Peyer's patch (tissue), 4 donors: ENCODE data around the gene ANKRD2. TPM values are rescaled to one million over a fixed set of nuclear protein-coding genes. Genes with fewer than 3 reads are reported as not detected.
A peak's percentile ranks its signal among the peaks of the same experiment; 100 is the strongest.

Experiments
- DNase-seq, 3 donors: peaks; one replicate each; pipeline ENCODE4 v3.0.0-alpha.2; 2017 to 2019
- H3K27ac ChIP-seq, 4 donors: fragments of 200-600 bp; sonication (generic); one replicate each; pipeline ENCODE4 v1.5.1; 2016 to 2019
- H3K27me3 ChIP-seq, 2 donors: fragments of 200-600 bp; sonication (generic); one replicate each; pipeline ENCODE4 v1.5.1; 2019
- H3K36me3 ChIP-seq, 3 donors: fragments of 200-600 bp; sonication (generic); one replicate each; pipeline ENCODE4 v1.5.1; 2016 to 2019
- H3K4me1 ChIP-seq, 4 donors: fragments of 200-600 bp; sonication (generic); one replicate each; pipeline ENCODE4 v1.5.1; 2016 to 2019
- H3K4me3 ChIP-seq, 4 donors: fragments of 200-600 bp; sonication (generic); 1 replicate in 3 of 4; 2 replicates in 1 of 4; pipeline ENCODE4 v1.5.1; 2016 to 2019; ENCODE audit warnings: mild to moderate bottlenecking in 1 of 4
- H3K9me3 ChIP-seq, 4 donors: fragments of 200-600 bp; sonication (generic); one replicate each; pipeline ENCODE4 v1.5.1; 2016 to 2019; ENCODE audit warnings: mild to moderate bottlenecking in 1 of 4
- CTCF ChIP-seq, 6 experiments: fragments of 450-650 bp in 4 of 6; fragments of 200-600 bp in 2 of 6; sonication (generic) in 1 of 6; IDR thresholded peaks; one replicate each; pipeline ENCODE4 v1.5.1; 2017 to 2019; ENCODE audit warnings: antibody characterized with exemption in 6 of 6, mild to moderate bottlenecking in 3 of 6, moderate library complexity in 1 of 6
- POLR2A ChIP-seq, 2 donors: fragments of 450-650 bp; IDR thresholded peaks; one replicate each; pipeline ENCODE4 v1.5.1; 2017; ENCODE audit warnings: antibody characterized with exemption in 2 of 2, mild to moderate bottlenecking in 2 of 2, moderate library complexity in 2 of 2
- total RNA-seq, 4 donors: library from RNA; depleted of rRNA; stranded (reverse); fragments of >200 nt; gene quantifications; one replicate each; pipeline ENCODE4 v1.1.0, GENCODE V29; 2016

Gene ANKRD2
- total RNA-seq, 4 donors from 2014 or later = not detected

GRCh38 chr10:97601268-97602215, 29.0 kb downstream of the ANKRD2 start:
- no peak for DNase-seq
- H3K27ac ChIP-seq = no peak overlapping the region
- no peaks in the 10 kb centered on the region for H3K4me1 ChIP-seq
- no peak overlapping the region for H3K4me3 ChIP-seq
- H3K27me3 ChIP-seq = no peaks in the 10 kb centered on the region
- H3K9me3 ChIP-seq = no peaks in the 10 kb centered on the region
- no peaks in the 10 kb centered on the region for H3K36me3 ChIP-seq
- TF ChIP-seq CTCF (IDR thresholded peaks at IDR 0.05) (no peak), POLR2A (IDR thresholded peaks at IDR 0.05) (no peak)

GRCh38 chr10:97607095-97607636, 34.6 kb downstream of the ANKRD2 start:
- TF ChIP-seq CTCF (IDR thresholded peaks at IDR 0.05) = no peak
- TF ChIP-seq POLR2A (IDR thresholded peaks at IDR 0.05) = no peak
- no peaks in the 10 kb centered on the region for H3K27me3 ChIP-seq

GRCh38 chr10:97608991-97609561, 36.5 kb downstream of the ANKRD2 start:
- no peak for TF ChIP-seq CTCF (IDR thresholded peaks at IDR 0.05)
- no peak for TF ChIP-seq POLR2A (IDR thresholded peaks at IDR 0.05)

More at GRCh38 chr10:97607095-97607636, 34.6 kb downstream of the ANKRD2 start:
- H3K36me3 ChIP-seq = no peaks in the 10 kb centered on the region
- no peaks in the 10 kb centered on the region for H3K4me1 ChIP-seq
- no peak for DNase-seq
- no peak overlapping the region for H3K4me3 ChIP-seq
- no peak overlapping the region for H3K27ac ChIP-seq
- H3K9me3 ChIP-seq = no peaks in the 10 kb centered on the region

GRCh38 chr10:97611473-97611872, 38.9 kb downstream of the ANKRD2 start:
- H3K27ac ChIP-seq = no peak overlapping the region
- no peak for TF ChIP-seq CTCF (IDR thresholded peaks at IDR 0.05)
- no peak for TF ChIP-seq POLR2A (IDR thresholded peaks at IDR 0.05)
- no peak for DNase-seq

More at GRCh38 chr10:97608991-97609561, 36.5 kb downstream of the ANKRD2 start:
- no peak for DNase-seq
- no peaks in the 10 kb centered on the region for H3K4me1 ChIP-seq
- H3K9me3 ChIP-seq = no peaks in the 10 kb centered on the region
- no peaks in the 10 kb centered on the region for H3K27me3 ChIP-seq
- H3K36me3 ChIP-seq = no peaks in the 10 kb centered on the region
- H3K27ac ChIP-seq = no peak overlapping the region
- no peak overlapping the region for H3K4me3 ChIP-seq

GRCh38 chr10:97612386-97612785, 39.8 kb downstream of the ANKRD2 start:
- Histone ChIP-seq H3K27me3 (no peaks in the 10 kb centered on the region), H3K4me3 (no peak overlapping the region), H3K4me1 (no peaks in the 10 kb centered on the region), H3K27ac (no peak overlapping the region), H3K36me3 (no peaks in the 10 kb centered on the region), H3K9me3 (no peaks in the 10 kb centered on the region)
- no peak for DNase-seq
- TF ChIP-seq POLR2A (IDR thresholded peaks at IDR 0.05) = no peak
- TF ChIP-seq CTCF (IDR thresholded peaks at IDR 0.05) = peak in 4 of 6 experiments; percentile 4 to 64 (median 58)

More at GRCh38 chr10:97611473-97611872, 38.9 kb downstream of the ANKRD2 start:
- Histone ChIP-seq H3K27me3 (no peaks in the 10 kb centered on the region), H3K4me1 (no peaks in the 10 kb centered on the region), H3K9me3 (no peaks in the 10 kb centered on the region), H3K36me3 (no peaks in the 10 kb centered on the region), H3K4me3 (no peak overlapping the region)
